SU-DHL-6 (cell line): ENCODE data around the gene SH3BGRL3.
"Not testable (repeated sequence)": the region's sequence is repeated elsewhere in the genome, so short reads cannot be mapped to it uniquely, and the experiment has no call there.

Experiments
- H2AFZ ChIP-seq: fragments of 200-600 bp; sonication (generic); 2 replicates; pipeline ENCODE4 v1.6.1; 2014; ENCODE audit warnings: low read depth, mild to moderate bottlenecking, moderate library complexity, mixed read lengths, antibody characterized with exemption, low read length; ENCODE audit not compliant: severe bottlenecking
- H3F3A ChIP-seq: fragments of 200-600 bp; shearing (Covaris generic); 2 replicates; pipeline ENCODE4 v1.6.0; 2016; ENCODE audit warnings: antibody characterized with exemption, mild to moderate bottlenecking; ENCODE audit not compliant: insufficient read depth
- H3K27ac ChIP-seq: fragments of 200-600 bp; sonication (generic); 2 replicates; pipeline ENCODE4 v1.5.1; 2016; ENCODE audit warnings: low read depth, mild to moderate bottlenecking, low read length, moderate library complexity, mixed read lengths
- H3K27me3 ChIP-seq: fragments of 200-600 bp; sonication (generic), shearing (Covaris generic); 2 replicates; pipeline ENCODE4 v1.6.0; 2014; ENCODE audit warnings: mild to moderate bottlenecking, low read length
- H3K36me3 ChIP-seq: fragments of 200-600 bp; sonication (generic); 2 replicates; pipeline ENCODE4 v1.6.1; 2014; ENCODE audit warnings: mild to moderate bottlenecking, low read length, mixed read lengths
- H3K4me2 ChIP-seq: fragments of 300-600, 200-600 bp; shearing (Covaris generic), sonication (generic); 2 replicates; pipeline ENCODE4 v1.6.0; 2014; ENCODE audit warnings: low read length, low read depth, mild to moderate bottlenecking; ENCODE audit not compliant: poor library complexity, severe bottlenecking
- H3K4me3 ChIP-seq: fragments of 200-600 bp; sonication (generic); 2 replicates; pipeline ENCODE4 v1.5.1; 2014; ENCODE audit warnings: antibody characterized with exemption, low read length, mild to moderate bottlenecking, mixed read lengths; ENCODE audit not compliant: insufficient read depth, poor library complexity, severe bottlenecking
- H3K79me2 ChIP-seq: fragments of 200-600 bp; sonication (generic); 2 replicates; pipeline ENCODE4 v1.6.1; 2014; ENCODE audit warnings: mild to moderate bottlenecking, low read length, moderate library complexity; ENCODE audit not compliant: insufficient read depth
- H3K9ac ChIP-seq: fragments of 200-600 bp; sonication (generic); 2 replicates; pipeline ENCODE4 v1.7.0; 2014; ENCODE audit warnings: mild to moderate bottlenecking, low read length
- H3K9me2 ChIP-seq: fragments of 200-600 bp; sonication (generic); replicated peaks from 2 replicates; pipeline ENCODE4 v1.6.1; 2014; ENCODE audit warnings: low read length; ENCODE audit not compliant: insufficient read depth
- H3K9me3 ChIP-seq: fragments of 200-600 bp; sonication (generic); 2 replicates; pipeline ENCODE4 v1.6.1; 2014; ENCODE audit warnings: low read length, mixed read lengths; ENCODE audit not compliant: insufficient read depth
- H4K20me1 ChIP-seq: fragments of 200-600 bp; sonication (generic); 2 replicates; pipeline ENCODE4 v1.6.1; 2014; ENCODE audit warnings: low read depth, mild to moderate bottlenecking, antibody characterized with exemption, low read length, moderate library complexity, mixed read lengths
- CTCF ChIP-seq: fragments of 200-600 bp; sonication (generic); IDR thresholded peaks from one replicate; pipeline ENCODE4 v1.5.1; 2017; ENCODE audit warnings: antibody characterized with exemption, mild to moderate bottlenecking, low read length, moderate library complexity; ENCODE audit not compliant: insufficient read depth, poor library complexity, severe bottlenecking
- EZH2phosphoT487 ChIP-seq: fragments of 200-600 bp; sonication (generic), shearing (Covaris generic); conservative IDR thresholded peaks from 2 replicates; pipeline ENCODE4 v1.6.1; 2018; ENCODE audit warnings: mild to moderate bottlenecking, antibody characterized with exemption, low read length, moderate library complexity, mixed read lengths

SH3BGRL3 gene

DNA sequence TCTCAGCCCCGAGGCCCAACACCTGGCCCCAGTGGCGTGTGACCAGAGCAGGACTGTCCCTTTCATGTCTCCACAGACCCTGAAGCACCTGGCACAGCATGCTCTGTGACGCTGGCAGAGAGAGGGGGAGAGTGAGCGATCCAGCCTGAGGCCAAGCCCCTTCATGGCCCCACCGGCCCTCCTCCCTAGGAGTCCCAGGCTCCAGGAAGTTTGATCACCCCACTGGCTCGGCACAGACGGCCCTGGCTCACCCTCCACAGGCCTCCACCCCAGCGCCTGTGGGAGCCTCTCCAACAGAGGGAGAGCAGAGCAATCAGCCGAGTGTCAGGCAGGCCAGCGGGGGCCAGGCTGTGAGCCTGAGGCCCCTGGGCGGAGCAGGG lies 11.0 kb downstream of the SH3BGRL3 start:
- Histone ChIP-seq H3K9me3 (no peaks in the 10 kb centered on the region), H3K27me3 (no peaks in the 10 kb centered on the region), H3K9me2 (no peaks in the 10 kb centered on the region), H3K9ac (peak overlapping the region; percentile 65), H3K4me3 (no peak overlapping the region), H3K4me2 (peak overlapping the region; percentile 60), H3K36me3 (no peaks in the 10 kb centered on the region), H2AFZ (no peak overlapping the region), H3K79me2 (no peaks in the 10 kb centered on the region), H3K27ac (peak overlapping the region; percentile 97), H4K20me1 (no peaks in the 10 kb centered on the region), H3F3A (peaks cover 47% of the 10 kb centered on the region)
- TF ChIP-seq EZH2phosphoT487 (no peak), CTCF (no peak)

GRCh38 chr1:26291433-26291832 lies 11.5 kb downstream of the SH3BGRL3 start:
- Histone ChIP-seq H3K27me3 (no peaks in the 10 kb centered on the region), H3K36me3 (no peaks in the 10 kb centered on the region), H3F3A (peaks cover 41% of the 10 kb centered on the region), H3K9ac (peak overlapping the region; percentile 65; the same call in 1 of the 2 replicates), H3K27ac (peak overlapping the region; percentile 97), H3K4me3 (no peak overlapping the region), H4K20me1 (no peaks in the 10 kb centered on the region), H3K9me3 (no peaks in the 10 kb centered on the region), H3K9me2 (no peaks in the 10 kb centered on the region), H2AFZ (no peak overlapping the region), H3K4me2 (no peak overlapping the region), H3K79me2 (no peaks in the 10 kb centered on the region)
- TF ChIP-seq CTCF = no peak
- TF ChIP-seq EZH2phosphoT487 = no peak

GRCh38 chr1:26291939-26292338 lies 12.1 kb downstream of the SH3BGRL3 start:
- H3K9me3 ChIP-seq = no peaks in the 10 kb centered on the region

GRCh38 chr1:26292735-26293134 lies 12.8 kb downstream of the SH3BGRL3 start:
- H3K36me3 ChIP-seq, H3K9me3 ChIP-seq, H3K4me2 ChIP-seq, H3K9ac ChIP-seq, H3K79me2 ChIP-seq, H3K27ac ChIP-seq, H3K27me3 ChIP-seq, H2AFZ ChIP-seq, H4K20me1 ChIP-seq, H3K9me2 ChIP-seq, H3K4me3 ChIP-seq: not testable (repeated sequence)
- H3F3A ChIP-seq = peaks cover 28% of the 10 kb centered on the region

More at GRCh38 chr1:26291939-26292338, 12.1 kb downstream of the SH3BGRL3 start:
- no peaks in the 10 kb centered on the region for H3K9me2 ChIP-seq
- H3K4me3 ChIP-seq = no peak overlapping the region
- no peaks in the 10 kb centered on the region for H3K79me2 ChIP-seq
- peaks cover 36% of the 10 kb centered on the region for H3F3A ChIP-seq
- peak overlapping the region; percentile 97 for H3K27ac ChIP-seq
- H3K4me2 ChIP-seq = no peak overlapping the region
- H3K36me3 ChIP-seq = no peaks in the 10 kb centered on the region
- no peaks in the 10 kb centered on the region for H3K27me3 ChIP-seq
- no peak overlapping the region for H2AFZ ChIP-seq
- H3K9ac ChIP-seq = no peak overlapping the region
- TF ChIP-seq EZH2phosphoT487 (no peak), CTCF (no peak)
- no peaks in the 10 kb centered on the region for H4K20me1 ChIP-seq
